ENCODE measurements around the gene NPIPA3. TPM values are rescaled to one million over a fixed set of nuclear protein-coding genes. Genes with fewer than 3 reads are reported as not detected.
"Not testable (repeated sequence)": the region's sequence is repeated elsewhere in the genome, so short reads cannot be mapped to it uniquely, and the experiment has no call there.

Gene NPIPA3
- not detected for total RNA-seq

DNA sequence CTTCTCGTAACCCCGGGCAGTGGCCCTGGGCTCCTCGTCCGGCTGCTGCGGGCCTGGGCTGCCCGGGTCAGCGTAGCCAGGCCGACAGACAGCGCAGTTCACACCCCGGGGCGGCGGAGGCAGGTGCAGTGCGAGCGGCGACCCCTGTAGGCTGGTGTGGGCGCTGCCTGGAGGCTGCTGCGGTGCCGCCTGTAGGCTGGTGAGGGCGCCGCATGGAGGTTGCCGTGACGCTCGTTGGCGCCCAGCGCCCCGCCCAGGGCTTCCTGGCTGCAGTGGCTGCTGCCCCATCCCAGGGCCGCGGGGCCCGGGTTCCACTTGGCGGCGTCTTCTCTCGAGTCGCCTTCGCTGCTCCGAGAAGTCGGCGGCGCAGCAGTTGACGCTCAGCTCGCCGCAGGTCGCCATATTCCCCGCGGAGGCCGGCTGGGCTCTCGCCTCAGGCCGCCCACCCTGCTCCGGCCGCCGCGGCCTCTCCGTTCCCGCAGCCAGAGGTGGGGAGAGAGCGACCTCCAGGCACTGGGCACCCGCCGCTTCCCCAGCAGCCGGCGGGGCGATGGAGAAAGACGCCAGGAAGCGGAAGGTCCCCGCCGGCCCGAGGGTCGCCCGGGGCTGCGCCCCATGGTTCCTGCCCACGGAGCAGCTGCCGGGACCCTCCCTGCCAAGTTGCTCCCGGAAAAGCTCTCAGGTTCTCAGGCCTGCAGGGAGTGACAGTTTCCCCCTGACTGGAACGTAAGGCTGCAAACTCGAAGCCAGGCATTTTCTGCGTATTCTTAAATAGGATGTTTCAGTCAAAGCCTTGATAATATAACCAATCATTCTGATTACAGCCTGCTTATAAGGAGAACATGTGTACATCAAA lies at the start of gene NPIPA3:
NPIPA3 (plus strand) TSS at position 256 of the 856 bp plus-strand sequence. CDS start 5,533 bp downstream, outside the sequence.
- DNase-seq (ENCODE audit: low spot score in 2 of 2); H3K27me3 ChIP-seq; H3K9me3 ChIP-seq; H3K4me3 ChIP-seq; intact Hi-C loops (cut with DNase I); H3K36me3 ChIP-seq; H3K27ac ChIP-seq; H3K4me1 ChIP-seq: not testable (repeated sequence)

DNA sequence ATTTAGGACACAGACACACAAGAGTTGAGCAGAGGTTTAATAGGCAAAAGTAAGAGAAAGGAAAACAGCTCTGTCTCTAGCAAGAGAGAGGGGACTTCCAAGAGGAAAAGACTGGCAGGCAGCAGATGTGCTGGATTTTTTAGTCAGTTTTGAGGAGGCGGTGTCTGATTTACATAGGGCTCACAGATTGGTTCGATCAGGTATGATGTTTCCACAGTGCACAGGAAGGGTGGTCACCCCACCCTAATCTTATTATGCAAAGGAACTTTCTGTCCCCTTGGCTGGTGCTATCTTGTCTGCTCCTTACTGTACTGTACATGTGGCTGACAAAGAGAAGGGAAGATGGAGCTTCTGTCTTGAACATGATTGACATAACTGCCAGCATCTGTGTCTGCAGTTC lies 45.1 kb upstream of the NPIPA3 start:
- TF ChIP-seq, protein P1, sequence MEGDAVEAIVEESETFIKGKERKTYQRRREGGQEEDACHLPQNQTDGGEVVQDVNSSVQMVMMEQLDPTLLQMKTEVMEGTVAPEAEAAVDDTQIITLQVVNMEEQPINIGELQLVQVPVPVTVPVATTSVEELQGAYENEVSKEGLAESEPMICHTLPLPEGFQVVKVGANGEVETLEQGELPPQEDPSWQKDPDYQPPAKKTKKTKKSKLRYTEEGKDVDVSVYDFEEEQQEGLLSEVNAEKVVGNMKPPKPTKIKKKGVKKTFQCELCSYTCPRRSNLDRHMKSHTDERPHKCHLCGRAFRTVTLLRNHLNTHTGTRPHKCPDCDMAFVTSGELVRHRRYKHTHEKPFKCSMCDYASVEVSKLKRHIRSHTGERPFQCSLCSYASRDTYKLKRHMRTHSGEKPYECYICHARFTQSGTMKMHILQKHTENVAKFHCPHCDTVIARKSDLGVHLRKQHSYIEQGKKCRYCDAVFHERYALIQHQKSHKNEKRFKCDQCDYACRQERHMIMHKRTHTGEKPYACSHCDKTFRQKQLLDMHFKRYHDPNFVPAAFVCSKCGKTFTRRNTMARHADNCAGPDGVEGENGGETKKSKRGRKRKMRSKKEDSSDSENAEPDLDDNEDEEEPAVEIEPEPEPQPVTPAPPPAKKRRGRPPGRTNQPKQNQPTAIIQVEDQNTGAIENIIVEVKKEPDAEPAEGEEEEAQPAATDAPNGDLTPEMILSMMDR (IDR thresholded peaks at IDR 0.05), result no peak
- Histone ChIP-seq H3K4me3 (no peak overlapping the region), H3K9me3 (no peaks in the 10 kb centered on the region), H3K27ac (no peak overlapping the region), H3K36me3 (peaks cover 68 to 84% of the 10 kb centered on the region in 2 donors), H3K27me3 (no peaks in the 10 kb centered on the region), H3K4me1 (no peaks in the 10 kb centered on the region)
- DNase-seq (ENCODE audit: low spot score in 2 of 2), result no peak
- intact Hi-C loops (cut with DNase I), result no loop called here

DNA sequence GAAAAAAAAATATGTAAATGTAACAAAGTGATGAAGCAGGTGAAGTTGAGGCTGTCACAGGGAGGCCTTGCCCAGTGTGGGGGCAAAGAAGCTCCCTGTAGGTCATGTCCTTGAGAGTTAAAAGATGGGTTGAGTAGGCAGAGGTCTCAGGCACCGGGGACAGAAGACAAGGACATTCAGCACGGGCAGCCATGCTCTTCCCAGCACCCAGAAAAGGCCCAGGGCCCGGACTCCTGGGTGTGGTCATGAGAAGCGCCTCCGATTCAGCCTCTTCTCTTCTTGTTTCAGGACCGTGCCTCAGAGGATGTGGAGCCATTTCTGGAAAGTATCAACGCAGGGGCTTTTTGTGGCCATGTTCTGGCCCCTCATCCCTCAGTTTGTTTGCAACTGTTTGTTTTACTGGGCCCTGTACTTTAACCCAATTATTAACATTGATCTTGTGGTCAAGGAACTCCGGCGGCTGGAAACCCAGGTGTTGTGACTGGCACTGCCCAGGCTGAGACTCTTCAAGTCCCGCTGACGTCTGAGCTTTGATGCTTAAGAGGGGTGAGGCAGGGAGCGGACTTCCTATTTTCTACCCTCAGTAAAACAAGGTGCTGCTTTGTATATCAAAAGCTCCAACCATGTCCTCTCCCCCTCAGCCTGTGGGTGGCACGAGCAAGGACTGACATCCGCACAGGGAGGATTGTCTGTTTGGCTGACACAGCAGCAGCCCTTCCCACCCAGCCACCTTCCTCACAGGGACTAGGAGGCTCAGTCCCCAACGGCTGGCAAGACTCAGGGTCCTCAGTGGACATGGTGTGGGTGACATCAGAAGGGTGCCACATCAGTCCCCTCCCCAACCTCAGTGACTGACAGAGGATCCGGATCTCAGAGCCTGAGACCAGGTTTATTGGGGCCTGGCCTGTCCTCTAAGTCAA lies 35.6 kb upstream of the NPIPA3 start:
- H3K4me1 ChIP-seq, result no peaks in the 10 kb centered on the region
- TF ChIP-seq, protein P1 (IDR thresholded peaks at IDR 0.05), result no peak
- no peak for DNase-seq (ENCODE audit: low spot score in 2 of 2)
- H3K36me3 ChIP-seq, result peaks cover 52 to 72% of the 10 kb centered on the region in 2 donors
- intact Hi-C loops (cut with DNase I), result no loop called here
- no peaks in the 10 kb centered on the region for H3K9me3 ChIP-seq
- H3K4me3 ChIP-seq, result no peak overlapping the region
- no peaks in the 10 kb centered on the region for H3K27me3 ChIP-seq
- H3K27ac ChIP-seq, result no peak overlapping the region

DNA sequence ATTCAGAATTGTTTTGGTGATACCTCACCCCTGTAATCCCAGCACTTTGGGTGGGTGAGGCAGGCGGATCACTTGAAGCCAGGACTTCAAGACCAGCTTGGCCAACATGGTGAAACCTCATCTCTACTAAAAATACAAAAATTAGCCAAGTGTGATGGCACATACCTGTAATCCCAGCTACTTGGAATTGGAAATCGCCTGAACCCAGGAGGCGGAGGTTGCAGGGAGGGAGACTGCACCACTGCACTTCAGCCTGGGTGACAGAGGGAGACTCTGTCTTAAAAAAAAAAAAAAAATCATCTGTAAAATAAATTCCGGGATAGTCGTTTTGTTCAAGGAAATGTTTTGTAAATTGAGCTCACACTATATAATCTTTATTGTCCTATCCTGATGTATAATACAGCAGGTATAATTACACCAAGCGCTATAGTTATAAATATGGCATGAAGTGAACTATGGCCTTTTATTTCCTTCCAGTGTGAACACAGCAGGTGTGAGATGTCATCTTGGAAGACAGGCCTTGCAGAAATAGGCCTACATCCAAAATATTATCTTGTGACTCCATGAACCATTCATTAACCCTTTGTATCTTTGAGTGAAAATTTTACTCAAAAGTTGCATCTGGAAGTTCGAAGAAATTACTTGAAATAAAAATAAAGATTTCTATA lies 34.5 kb upstream of the NPIPA3 start:
- TF ChIP-seq, protein P1 (IDR thresholded peaks at IDR 0.05), result no peak

DNA sequence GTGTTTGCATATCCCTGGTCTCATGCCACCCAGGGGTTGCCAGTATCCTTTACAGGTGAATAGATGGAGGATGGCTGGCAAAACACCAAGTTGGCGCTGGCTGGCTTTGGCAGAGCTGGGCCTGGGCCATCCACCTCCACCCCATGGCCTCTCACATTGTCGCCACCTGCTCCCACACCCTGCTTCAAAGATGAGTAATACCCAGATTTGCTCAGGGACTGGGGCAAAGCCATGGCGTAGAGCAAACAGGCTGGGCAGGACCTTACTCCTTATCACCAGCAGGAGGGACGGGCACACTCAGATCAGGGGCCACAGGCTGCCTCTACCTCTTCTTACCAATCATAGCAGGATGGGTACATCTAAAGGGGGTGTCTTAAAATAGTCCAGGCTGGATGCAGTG lies 33.4 kb upstream of the NPIPA3 start:
- H3K27ac ChIP-seq, result no peak overlapping the region
- H3K36me3 ChIP-seq, result peaks cover 32 to 51% of the 10 kb centered on the region in 2 donors
- no peak overlapping the region for H3K4me3 ChIP-seq
- H3K4me1 ChIP-seq, result no peaks in the 10 kb centered on the region
- TF ChIP-seq, protein P1 (IDR thresholded peaks at IDR 0.05), result no peak
- no peak for DNase-seq (ENCODE audit: low spot score in 2 of 2)
- no peaks in the 10 kb centered on the region for H3K9me3 ChIP-seq
- intact Hi-C loops (cut with DNase I), result no loop called here
- no peaks in the 10 kb centered on the region for H3K27me3 ChIP-seq

More for the DNA sequence above, 34.5 kb upstream of the NPIPA3 start:
- Histone ChIP-seq H3K9me3 (no peaks in the 10 kb centered on the region), H3K36me3 (peaks cover 43 to 61% of the 10 kb centered on the region in 2 donors), H3K27ac (no peak overlapping the region), H3K4me1 (no peaks in the 10 kb centered on the region), H3K27me3 (no peaks in the 10 kb centered on the region), H3K4me3 (no peak overlapping the region)
- DNase-seq (ENCODE audit: low spot score in 2 of 2), result no peak
- intact Hi-C loops (cut with DNase I), result no loop called here
